Measurements from ENCODE around the gene IER3. TPM values are rescaled to one million over a fixed set of nuclear protein-coding genes. Genes with fewer than 3 reads are reported as not detected.

The IER3 gene
- total and polyA plus RNA-seq, 7 donors, result 3.1 to 321 (median 18.5) TPM

GRCh38 chr6:30741063-30741779 is 3.1 kb downstream of the IER3 start:
- Histone ChIP-seq H3K4me3 (peak overlapping the region; percentile 92), H3K4me1 (peaks cover 19% of the 10 kb centered on the region), H3K9me3 (no peaks in the 10 kb centered on the region), H3K27ac (peak overlapping the region; percentile 93), H3K27me3 (ENCODE audit: insufficient read depth in 3 of 3, low read length in 2 of 3) (no peaks in the 10 kb centered on the region), H3K36me3 (ENCODE audit: insufficient read depth in 1 of 2, low read depth in 1 of 2) (peaks cover 0 to 54% of the 10 kb centered on the region in 2 donors)
- intact Hi-C loops (cut with DNase I), result loop anchor here (5.0 to 10.0 kb wide), 5 partner anchors 41 to 344 kb away; partner anchors contain the start of genes MRPS18B (in 1 of the 2) and PPP1R10 (in 1 of the 2)
- TF ChIP-seq CTCF (IDR thresholded peaks at IDR 0.05), result no peak
- 67 to 74% (median 70%) methylated on average over 8 of the region's 8 CpGs for WGBS, 3 donors
- no peak for DNase-seq
- no peak for ATAC-seq

- peaks cover 0 to 61% of the 10 kb centered on the region in 2 donors for H3K36me3 ChIP-seq (ENCODE audit: insufficient read depth in 1 of 2, low read depth in 1 of 2)
- no peaks in the 10 kb centered on the region for H3K27me3 ChIP-seq (ENCODE audit: insufficient read depth in 3 of 3, low read length in 2 of 3)
- peaks cover 19% of the 10 kb centered on the region for H3K4me1 ChIP-seq
- ATAC-seq, result no peak
- WGBS, 3 donors, result 90 to 95% (median 91%) methylated on average over 2 of the region's 2 CpGs
- H3K9me3 ChIP-seq, result no peaks in the 10 kb centered on the region
- H3K4me3 ChIP-seq, result no peak overlapping the region
- peak overlapping the region; percentile 43 for H3K27ac ChIP-seq
- no peak for TF ChIP-seq CTCF (IDR thresholded peaks at IDR 0.05)
- no peak for DNase-seq
- intact Hi-C loops (cut with DNase I), result loop anchor here (5.0 to 10.0 kb wide), 5 partner anchors 42 to 344 kb away; partner anchors contain the start of genes MRPS18B (in 1 of the 2) and PPP1R10 (in 1 of the 2)
Observed at GRCh38 chr6:30740540-30740870, 3.8 kb downstream of the IER3 start.

GRCh38 chr6:30738532-30738931 is 5.8 kb downstream of the IER3 start:
- Histone ChIP-seq H3K9me3 (no peaks in the 10 kb centered on the region), H3K4me3 (no peak overlapping the region), H3K36me3 (ENCODE audit: insufficient read depth in 1 of 2, low read depth in 1 of 2) (peaks cover 4 to 80% of the 10 kb centered on the region in 2 donors), H3K4me1 (peaks cover 19% of the 10 kb centered on the region), H3K27ac (no peak overlapping the region), H3K27me3 (ENCODE audit: insufficient read depth in 3 of 3, low read length in 2 of 3) (no peaks in the 10 kb centered on the region)
- 81 to 92% (median 88%) methylated on average over 6 of the region's 6 CpGs for WGBS, 3 donors
- TF ChIP-seq CTCF (IDR thresholded peaks at IDR 0.05), result no peak
- intact Hi-C loops (cut with DNase I), result loop anchor here in 1 of 2 donors (1.0 kb wide), 1 partner anchor 13 kb away; no protein-coding TSS in a partner anchor
- no peak for DNase-seq
- no peak for ATAC-seq

- ATAC-seq, result no peak
- Histone ChIP-seq H3K36me3 (ENCODE audit: insufficient read depth in 1 of 2, low read depth in 1 of 2) (peaks cover 6 to 98% of the 10 kb centered on the region in 2 donors), H3K4me1 (peaks cover 12% of the 10 kb centered on the region), H3K4me3 (no peak overlapping the region), H3K27me3 (ENCODE audit: insufficient read depth in 3 of 3, low read length in 2 of 3) (no peaks in the 10 kb centered on the region), H3K27ac (no peak overlapping the region), H3K9me3 (no peaks in the 10 kb centered on the region)
- WGBS, 3 donors, result 86 to 92% (median 87%) methylated on average over 8 of the region's 8 CpGs
- no peak for TF ChIP-seq CTCF (IDR thresholded peaks at IDR 0.05)
- intact Hi-C loops (cut with DNase I), result no loop called here
- no peak for DNase-seq
Observed at GRCh38 chr6:30735668-30736314, 8.6 kb downstream of the IER3 start.

All from psoas muscle (tissue), 8 donors.